Parathyroid adenoma (tissue), 2 donors: ENCODE results near the gene CAMTA1.

Source experiments
- H2AFZ ChIP-seq: fragments of 300-600 bp; sonication (generic); one replicate; pipeline ENCODE4 v1.7.0; 2017; ENCODE audit warnings: antibody characterized with exemption, mild to moderate bottlenecking
- H3K27ac ChIP-seq: fragments of 300-600 bp; sonication (generic); one replicate; pipeline ENCODE4 v1.7.0; 2017
- H3K27me3 ChIP-seq: fragments of 300-600 bp; sonication (generic); one replicate; pipeline ENCODE4 v1.7.0; 2017; ENCODE audit warnings: low read length; ENCODE audit not compliant: control insufficient read depth, insufficient read depth
- H3K36me3 ChIP-seq: fragments of 300-600 bp; sonication (generic); one replicate; pipeline ENCODE4 v1.7.0; 2017; ENCODE audit warnings: low read length; ENCODE audit not compliant: control insufficient read depth, insufficient read depth
- H3K4me1 ChIP-seq: fragments of 300-600 bp; sonication (generic); one replicate; pipeline ENCODE4 v1.7.0; 2017; ENCODE audit warnings: control low read depth
- H3K4me2 ChIP-seq: fragments of 300-600 bp; sonication (generic); one replicate; pipeline ENCODE4 v1.7.0; 2017; ENCODE audit warnings: low read length
- H3K4me3 ChIP-seq: fragments of 300-600 bp; sonication (generic); one replicate; pipeline ENCODE4 v1.7.0; 2017; ENCODE audit warnings: low read depth, low read length
- H3K79me2 ChIP-seq: fragments of 300-600 bp; sonication (generic); one replicate; pipeline ENCODE4 v1.7.0; 2017; ENCODE audit warnings: control low read depth
- H3K9ac ChIP-seq: fragments of 300-600 bp; sonication (generic); one replicate; pipeline ENCODE4 v1.7.0; 2017; ENCODE audit warnings: mild to moderate bottlenecking
- H3K9me3 ChIP-seq: fragments of 300-600 bp; sonication (generic); one replicate; pipeline ENCODE4 v1.7.0; 2017; ENCODE audit warnings: low read length; ENCODE audit not compliant: control insufficient read depth
- CTCF ChIP-seq: fragments of 300-600 bp; sonication (generic); IDR thresholded peaks from one replicate; pipeline ENCODE4 v1.7.0; 2017; ENCODE audit warnings: antibody characterized with exemption, mild to moderate bottlenecking
- donor health status: primary hyperparathyroidism.

CAMTA1 gene

GRCh38 chr1:6822530-6823359 is 37.5 kb downstream of the CAMTA1 start:
- Histone ChIP-seq H3K36me3 (no peaks in the 10 kb centered on the region), H3K4me2 (peak overlapping the region; percentile 29), H3K27ac (peak overlapping the region; percentile 62), H3K79me2 (peaks cover 2% of the 10 kb centered on the region), H3K9ac (no peak overlapping the region), H3K27me3 (no peaks in the 10 kb centered on the region), H3K4me1 (peaks cover 4% of the 10 kb centered on the region), H3K4me3 (peak overlapping the region; percentile 3), H3K9me3 (no peaks in the 10 kb centered on the region), H2AFZ (no peak overlapping the region)
- TF ChIP-seq CTCF = no peak

GRCh38 chr1:6823793-6824192 is 38.5 kb downstream of the CAMTA1 start:
- Histone ChIP-seq H3K36me3 (no peaks in the 10 kb centered on the region), H3K9me3 (no peaks in the 10 kb centered on the region), H3K4me3 (no peak overlapping the region), H3K79me2 (peaks cover 4% of the 10 kb centered on the region), H3K4me2 (no peak overlapping the region), H3K9ac (no peak overlapping the region), H3K27ac (peak overlapping the region; percentile 62), H3K4me1 (peaks cover 4% of the 10 kb centered on the region), H2AFZ (no peak overlapping the region), H3K27me3 (no peaks in the 10 kb centered on the region)
- no peak for TF ChIP-seq CTCF

GRCh38 chr1:6824665-6825368 is 39.6 kb downstream of the CAMTA1 start:
- Histone ChIP-seq H3K79me2 (peaks cover 4% of the 10 kb centered on the region), H3K4me1 (peaks cover 4% of the 10 kb centered on the region), H3K4me2 (peak overlapping the region; percentile 24), H3K9ac (no peak overlapping the region), H3K4me3 (peak overlapping the region; percentile 3), H3K9me3 (no peaks in the 10 kb centered on the region), H3K27ac (peak overlapping the region; percentile 62), H3K36me3 (no peaks in the 10 kb centered on the region), H2AFZ (no peak overlapping the region), H3K27me3 (no peaks in the 10 kb centered on the region)
- TF ChIP-seq CTCF = no peak

- Histone ChIP-seq H3K79me2 (peaks cover 7% of the 10 kb centered on the region), H3K9ac (no peak overlapping the region), H3K4me2 (peak overlapping the region; percentile 3), H3K36me3 (no peaks in the 10 kb centered on the region), H3K27ac (peak overlapping the region; percentile 62), H2AFZ (no peak overlapping the region), H3K4me3 (no peak overlapping the region), H3K4me1 (peaks cover 4% of the 10 kb centered on the region), H3K9me3 (no peaks in the 10 kb centered on the region), H3K27me3 (no peaks in the 10 kb centered on the region)
- no peak for TF ChIP-seq CTCF
These were observed 40.6 kb downstream of the CAMTA1 start for GRCh38 chr1:6825828-6826227.
